ENCODE results near the gene ARMH4.

The ARMH4 gene

GRCh38 chr14:58078471-58078870 is 73.5 kb downstream of the ARMH4 start:
- Histone ChIP-seq H3K36me3 (ENCODE audit: control insufficient read depth, low read length) (no peaks in the 10 kb centered on the region), H3K27me3 (ENCODE audit: control insufficient read depth, low read length) (no peaks in the 10 kb centered on the region), H3K79me2 (ENCODE audit: control insufficient read depth, low read length) (no peaks in the 10 kb centered on the region), H3K4me3 (ENCODE audit: low read length) (no peak overlapping the region), H3F3A (ENCODE audit: control insufficient read depth, insufficient read depth) (no peaks in the 10 kb centered on the region), H4K20me1 (ENCODE audit: control insufficient read depth, insufficient read depth, low read depth, low read length) (no peaks in the 10 kb centered on the region), H3K4me2 (ENCODE audit: low read length) (no peak overlapping the region), H3K9me2 (replicated peaks; ENCODE audit: control insufficient read depth, low read length) (no peaks in the 10 kb centered on the region), H3K4me1 (ENCODE audit: control insufficient read depth, low read length) (no peaks in the 10 kb centered on the region), H3K9me3 (ENCODE audit: control insufficient read depth, insufficient read depth, low read length) (no peaks in the 10 kb centered on the region), H3K27ac (ENCODE audit: low read depth, low read length) (no peak overlapping the region)
- TF ChIP-seq, protein P1, sequence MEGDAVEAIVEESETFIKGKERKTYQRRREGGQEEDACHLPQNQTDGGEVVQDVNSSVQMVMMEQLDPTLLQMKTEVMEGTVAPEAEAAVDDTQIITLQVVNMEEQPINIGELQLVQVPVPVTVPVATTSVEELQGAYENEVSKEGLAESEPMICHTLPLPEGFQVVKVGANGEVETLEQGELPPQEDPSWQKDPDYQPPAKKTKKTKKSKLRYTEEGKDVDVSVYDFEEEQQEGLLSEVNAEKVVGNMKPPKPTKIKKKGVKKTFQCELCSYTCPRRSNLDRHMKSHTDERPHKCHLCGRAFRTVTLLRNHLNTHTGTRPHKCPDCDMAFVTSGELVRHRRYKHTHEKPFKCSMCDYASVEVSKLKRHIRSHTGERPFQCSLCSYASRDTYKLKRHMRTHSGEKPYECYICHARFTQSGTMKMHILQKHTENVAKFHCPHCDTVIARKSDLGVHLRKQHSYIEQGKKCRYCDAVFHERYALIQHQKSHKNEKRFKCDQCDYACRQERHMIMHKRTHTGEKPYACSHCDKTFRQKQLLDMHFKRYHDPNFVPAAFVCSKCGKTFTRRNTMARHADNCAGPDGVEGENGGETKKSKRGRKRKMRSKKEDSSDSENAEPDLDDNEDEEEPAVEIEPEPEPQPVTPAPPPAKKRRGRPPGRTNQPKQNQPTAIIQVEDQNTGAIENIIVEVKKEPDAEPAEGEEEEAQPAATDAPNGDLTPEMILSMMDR (IDR thresholded peaks at IDR 0.05; ENCODE audit: low read depth, low read length, poor library complexity, severe bottlenecking): no peak
- no peak for TF ChIP-seq EZH2phosphoT487 (IDR thresholded peaks at IDR 0.05; ENCODE audit: borderline replicate concordance, low read length)

DNA sequence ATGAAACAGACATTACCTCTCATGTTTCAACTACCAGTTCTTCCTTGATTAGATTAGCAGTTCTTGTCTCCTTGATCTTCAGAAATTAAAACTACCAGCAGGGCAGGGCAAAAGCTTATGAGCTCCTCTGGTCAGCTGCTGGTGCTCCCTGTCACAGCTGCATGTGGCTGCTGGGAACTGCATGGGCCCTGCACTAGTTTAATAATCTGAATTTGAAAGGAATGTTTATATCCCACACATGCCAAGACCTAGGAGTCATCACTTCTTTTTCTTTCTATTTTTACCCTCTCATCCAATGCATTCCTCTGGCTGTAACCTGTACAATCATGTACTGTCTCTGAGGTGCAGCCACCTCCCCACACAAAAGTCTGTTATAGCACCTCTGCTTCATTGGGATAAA is 73.9 kb downstream of the ARMH4 start:
- no peaks in the 10 kb centered on the region for H4K20me1 ChIP-seq (ENCODE audit: control insufficient read depth, insufficient read depth, low read depth, low read length)
- no peaks in the 10 kb centered on the region for H3K79me2 ChIP-seq (ENCODE audit: control insufficient read depth, low read length)
- H3K9me3 ChIP-seq (ENCODE audit: control insufficient read depth, insufficient read depth, low read length): no peaks in the 10 kb centered on the region
- H3K27me3 ChIP-seq (ENCODE audit: control insufficient read depth, low read length): no peaks in the 10 kb centered on the region
- H3K4me3 ChIP-seq (ENCODE audit: low read length): no peak overlapping the region
- no peak overlapping the region for H3K4me2 ChIP-seq (ENCODE audit: low read length)
- H3K4me1 ChIP-seq (ENCODE audit: control insufficient read depth, low read length): no peaks in the 10 kb centered on the region
- no peaks in the 10 kb centered on the region for H3F3A ChIP-seq (ENCODE audit: control insufficient read depth, insufficient read depth)
- no peak overlapping the region for H3K27ac ChIP-seq (ENCODE audit: low read depth, low read length)
- no peaks in the 10 kb centered on the region for H3K9me2 ChIP-seq (replicated peaks; ENCODE audit: control insufficient read depth, low read length)
- no peaks in the 10 kb centered on the region for H3K36me3 ChIP-seq (ENCODE audit: control insufficient read depth, low read length)
- TF ChIP-seq, protein P1 (IDR thresholded peaks at IDR 0.05; ENCODE audit: low read depth, low read length, poor library complexity, severe bottlenecking): no peak
- TF ChIP-seq EZH2phosphoT487 (IDR thresholded peaks at IDR 0.05; ENCODE audit: borderline replicate concordance, low read length): no peak

- TF ChIP-seq, protein P1 (IDR thresholded peaks at IDR 0.05; ENCODE audit: low read depth, low read length, poor library complexity, severe bottlenecking): no peak
- TF ChIP-seq EZH2phosphoT487 (IDR thresholded peaks at IDR 0.05; ENCODE audit: borderline replicate concordance, low read length): no peak
These were observed 74.4 kb downstream of the ARMH4 start for GRCh38 chr14:58077621-58078020.

GRCh38 chr14:58073516-58073915 is 78.5 kb downstream of the ARMH4 start:
- H3K4me3 ChIP-seq (ENCODE audit: low read length): no peak overlapping the region
- H4K20me1 ChIP-seq (ENCODE audit: control insufficient read depth, insufficient read depth, low read depth, low read length): no peaks in the 10 kb centered on the region
- H3K27me3 ChIP-seq (ENCODE audit: control insufficient read depth, low read length): no peaks in the 10 kb centered on the region
- no peaks in the 10 kb centered on the region for H3F3A ChIP-seq (ENCODE audit: control insufficient read depth, insufficient read depth)
- H3K79me2 ChIP-seq (ENCODE audit: control insufficient read depth, low read length): no peaks in the 10 kb centered on the region
- no peaks in the 10 kb centered on the region for H3K9me3 ChIP-seq (ENCODE audit: control insufficient read depth, insufficient read depth, low read length)
- no peak overlapping the region for H3K4me2 ChIP-seq (ENCODE audit: low read length)
- no peak overlapping the region for H3K27ac ChIP-seq (ENCODE audit: low read depth, low read length)
- H3K4me1 ChIP-seq (ENCODE audit: control insufficient read depth, low read length): no peaks in the 10 kb centered on the region
- H3K36me3 ChIP-seq (ENCODE audit: control insufficient read depth, low read length): no peaks in the 10 kb centered on the region
- H3K9me2 ChIP-seq (replicated peaks; ENCODE audit: control insufficient read depth, low read length): no peaks in the 10 kb centered on the region
- no peak for TF ChIP-seq EZH2phosphoT487 (IDR thresholded peaks at IDR 0.05; ENCODE audit: borderline replicate concordance, low read length)
- TF ChIP-seq, protein P1 (IDR thresholded peaks at IDR 0.05; ENCODE audit: low read depth, low read length, poor library complexity, severe bottlenecking): no peak

More at GRCh38 chr14:58077621-58078020, 74.4 kb downstream of the ARMH4 start:
- Histone ChIP-seq H3K27me3 (ENCODE audit: control insufficient read depth, low read length) (no peaks in the 10 kb centered on the region), H3K79me2 (ENCODE audit: control insufficient read depth, low read length) (no peaks in the 10 kb centered on the region), H3K4me3 (ENCODE audit: low read length) (no peak overlapping the region), H4K20me1 (ENCODE audit: control insufficient read depth, insufficient read depth, low read depth, low read length) (no peaks in the 10 kb centered on the region), H3K36me3 (ENCODE audit: control insufficient read depth, low read length) (no peaks in the 10 kb centered on the region), H3K4me2 (ENCODE audit: low read length) (no peak overlapping the region), H3K9me3 (ENCODE audit: control insufficient read depth, insufficient read depth, low read length) (no peaks in the 10 kb centered on the region), H3F3A (ENCODE audit: control insufficient read depth, insufficient read depth) (no peaks in the 10 kb centered on the region), H3K4me1 (ENCODE audit: control insufficient read depth, low read length) (no peaks in the 10 kb centered on the region), H3K9me2 (replicated peaks; ENCODE audit: control insufficient read depth, low read length) (no peaks in the 10 kb centered on the region), H3K27ac (ENCODE audit: low read depth, low read length) (no peak overlapping the region)

All from DOHH2 (cell line).